Measurements from ENCODE around the gene PGBD4.
A peak's percentile ranks its signal among the peaks of the same experiment; 100 is the strongest.

Gene PGBD4

GRCh38 chr15:34101366-34102174, at the start of gene PGBD4, which contains the start of gene EMC7:
PGBD4 (plus strand) TSS chr15:34102083; CDS start chr15:34102532, 449 bp downstream.
EMC7 (minus strand) TSS chr15:34101862; CDS start chr15:34101839, 23 bp downstream.
- DNase-seq, result peak; percentile 99

DNA sequence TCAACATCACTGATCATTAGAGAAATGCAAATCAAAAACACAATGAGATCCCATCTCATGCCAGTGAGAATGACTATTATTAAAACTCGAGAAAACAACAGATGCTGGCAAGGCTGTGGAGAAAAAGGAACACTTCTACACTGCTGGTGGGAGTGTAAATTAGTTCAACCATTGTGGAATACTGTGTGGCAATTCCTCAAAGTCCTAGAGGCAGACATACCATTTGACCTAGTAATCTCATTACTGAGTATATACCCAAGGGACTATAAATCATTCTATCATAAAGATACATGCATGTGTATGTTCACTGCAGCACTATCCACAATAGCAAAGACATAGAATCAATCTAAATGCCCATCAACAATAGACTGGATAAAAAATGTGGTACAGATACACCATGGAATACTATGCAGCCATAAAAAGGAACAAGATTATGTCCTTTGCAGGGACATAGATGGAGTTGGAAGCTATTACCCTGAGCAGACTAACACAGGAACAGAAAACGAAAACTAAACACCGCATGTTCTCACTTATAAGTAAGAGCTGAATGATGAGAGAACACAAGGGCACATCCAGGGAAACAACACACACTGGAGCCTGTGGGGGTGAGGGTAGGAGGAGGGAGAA, 47.7 kb upstream of the PGBD4 start:
- no peak for DNase-seq

DNA sequence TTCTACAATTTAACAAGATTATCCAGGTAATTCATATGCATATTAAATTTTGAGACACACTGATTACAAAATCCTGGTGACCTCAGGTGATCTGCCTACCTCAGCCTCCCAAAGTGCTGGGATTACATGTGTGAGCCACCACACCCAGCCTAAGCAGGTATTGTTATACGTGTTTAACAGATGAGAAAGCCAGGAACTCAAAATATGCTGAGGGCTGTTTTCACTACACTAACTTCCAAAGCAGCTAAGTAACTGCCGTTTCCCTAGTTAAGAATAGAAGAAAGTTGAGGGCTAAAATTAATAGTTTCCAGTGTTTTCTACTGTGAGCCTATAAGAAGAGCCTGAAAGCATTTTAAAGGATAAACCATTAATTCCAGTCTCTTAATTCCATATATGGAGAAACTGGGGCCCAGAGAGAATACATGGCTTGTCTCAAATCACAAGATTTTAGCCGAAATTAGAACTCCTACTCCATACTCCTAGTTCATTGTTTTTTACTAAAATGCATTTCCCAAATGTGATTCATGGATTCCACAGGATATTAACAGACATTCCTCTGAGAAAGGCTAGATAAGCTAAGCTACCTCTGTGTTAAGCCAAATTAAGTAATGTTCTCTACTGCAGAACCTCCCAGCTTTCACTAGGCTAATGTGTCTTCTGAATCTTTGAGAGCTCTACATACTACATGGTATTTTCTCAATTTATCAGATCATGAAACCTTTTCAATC, 45.9 kb upstream of the PGBD4 start:
- DNase-seq, result no peak

GRCh38 chr15:34056911-34057310, 45.0 kb upstream of the PGBD4 start:
- DNase-seq, result no peak

GRCh38 chr15:34059476-34059875, 42.4 kb upstream of the PGBD4 start:
- no peak for DNase-seq

- no peak for DNase-seq
These were observed 41.9 kb upstream of the PGBD4 start for GRCh38 chr15:34059946-34060345.

- DNase-seq, result no peak
These were observed 37.4 kb upstream of the PGBD4 start for GRCh38 chr15:34064438-34064837.

- DNase-seq, result no peak
These were observed 36.6 kb upstream of the PGBD4 start for GRCh38 chr15:34065261-34065660.

- no peak for DNase-seq
These were observed 35.9 kb upstream of the PGBD4 start for GRCh38 chr15:34065941-34066340.

GRCh38 chr15:34070003-34070402, 31.9 kb upstream of the PGBD4 start:
- no peak for DNase-seq

DNA sequence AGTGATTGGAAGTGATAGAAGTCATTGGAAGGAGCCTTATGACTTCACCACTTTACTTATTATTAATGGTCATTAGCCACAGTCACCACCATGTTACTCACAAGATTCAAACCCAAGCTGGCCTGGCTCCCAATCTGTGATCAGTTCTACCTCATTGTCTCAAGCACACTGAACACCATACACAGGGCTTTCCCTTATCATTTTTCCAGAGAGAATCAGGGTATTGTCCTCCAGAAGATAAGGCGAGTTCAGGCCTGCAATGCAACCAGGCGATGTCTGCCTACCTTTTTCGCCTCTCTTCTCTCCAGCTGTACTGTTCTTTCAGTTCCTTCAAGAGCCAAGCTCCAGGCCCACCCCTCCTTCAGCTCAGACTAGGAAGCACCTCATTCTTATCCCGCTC, 25.1 kb upstream of the PGBD4 start:
- no peak for DNase-seq

DNA sequence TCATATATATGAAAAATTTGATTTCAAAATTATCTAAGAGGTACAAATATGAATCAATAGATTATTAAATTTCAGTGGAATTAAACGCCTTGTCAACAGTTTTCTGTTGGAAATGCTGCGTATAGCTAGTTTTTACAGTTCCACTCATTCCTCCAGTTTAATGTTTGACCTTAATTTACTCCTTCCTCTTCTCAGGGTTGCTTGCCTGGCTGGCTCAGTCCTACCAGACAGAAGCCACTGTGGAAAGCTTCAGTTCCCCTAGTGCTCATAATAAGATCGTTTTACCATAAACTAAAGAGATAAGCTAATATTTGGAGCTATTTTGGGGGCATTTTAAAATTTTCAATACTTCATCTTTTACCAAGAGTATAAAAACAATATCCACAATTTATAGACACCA, 23.0 kb upstream of the PGBD4 start:
- DNase-seq, result no peak

DNA sequence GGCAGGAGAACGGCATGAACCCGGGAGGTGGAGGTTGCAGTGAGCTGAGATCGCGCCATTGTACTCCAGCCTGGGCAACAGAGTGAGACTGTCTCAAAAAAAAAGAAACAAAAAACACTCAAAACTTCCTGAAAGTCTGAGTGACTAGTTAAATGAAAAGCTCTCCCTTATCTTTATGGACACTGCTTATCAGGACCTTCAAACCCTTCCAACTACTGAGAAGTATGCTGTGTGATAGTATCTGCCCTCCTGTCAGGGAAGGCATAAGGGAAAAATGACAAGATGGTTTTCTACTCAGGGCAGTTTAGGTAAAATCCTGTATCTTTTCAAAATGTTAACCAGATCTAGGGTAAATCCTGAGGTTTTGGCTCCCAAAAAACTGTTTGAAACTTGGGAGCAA, 22.0 kb upstream of the PGBD4 start:
- DNase-seq, result no peak

DNA sequence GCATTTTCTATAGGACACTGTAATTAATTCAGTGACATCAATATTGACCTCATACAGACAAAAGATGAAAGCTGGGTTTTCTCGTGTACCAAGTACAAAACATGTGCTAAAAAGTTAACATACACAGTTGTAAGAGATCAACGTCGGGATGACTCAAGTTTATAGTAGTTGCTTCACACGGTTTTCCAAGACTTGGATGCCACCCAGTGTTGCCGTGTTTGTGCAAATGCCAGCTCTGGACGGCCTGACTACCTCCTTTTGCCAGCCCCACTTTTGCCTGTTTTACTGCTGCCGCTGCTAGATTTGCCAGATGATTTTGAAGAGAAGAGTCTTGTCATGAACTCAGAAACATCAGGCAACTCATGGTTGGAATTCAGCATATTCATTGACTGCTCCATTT, 17.8 kb upstream of the PGBD4 start:
- DNase-seq, result no peak

DNA sequence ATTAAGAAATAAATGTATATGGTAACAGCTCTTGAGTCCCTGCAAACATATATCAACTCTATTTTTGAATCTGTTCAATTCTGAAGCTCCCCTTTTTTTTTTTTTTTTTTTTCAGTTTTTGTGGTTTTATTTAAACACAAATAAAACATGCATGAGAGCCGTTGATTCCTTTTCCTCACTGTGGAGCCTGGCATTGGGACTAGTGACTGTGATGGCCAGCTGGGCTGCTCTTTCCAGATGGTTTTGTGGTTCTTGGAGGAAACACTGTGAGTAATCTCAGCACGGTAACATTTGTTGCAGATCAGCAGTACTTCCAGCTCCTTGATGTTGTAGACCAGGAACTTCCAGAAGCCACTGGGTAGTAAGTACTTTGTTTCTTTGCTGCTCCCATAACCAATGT, 16.1 kb upstream of the PGBD4 start:
- DNase-seq, result no peak

- no peak for DNase-seq
These were observed 2.0 kb upstream of the PGBD4 start for GRCh38 chr15:34099914-34100313.

GRCh38 chr15:34102175-34102925, 467 bp downstream of the PGBD4 start:
- DNase-seq, result no peak

DNA sequence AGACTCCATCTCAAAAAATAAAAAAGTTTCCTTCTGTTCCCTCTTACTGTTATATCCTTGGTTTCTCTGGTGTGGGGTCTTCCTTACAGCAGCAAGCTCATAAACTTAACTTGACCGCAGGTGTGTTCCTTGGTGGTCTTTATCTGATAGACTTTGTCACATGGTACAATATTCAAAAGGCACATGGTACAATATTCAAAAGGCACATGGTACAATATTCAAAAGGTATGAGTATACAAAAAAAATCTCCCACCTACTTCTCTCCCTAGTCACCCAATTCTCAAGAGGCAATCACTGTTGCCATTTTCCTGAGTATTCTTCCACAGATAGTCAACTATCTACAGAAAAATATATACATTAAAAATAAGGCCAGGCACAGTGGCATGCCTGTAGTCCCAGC, 4.5 kb downstream of the PGBD4 start:
- no peak for DNase-seq

- no peak for DNase-seq
These were observed 5.4 kb downstream of the PGBD4 start for GRCh38 chr15:34107315-34107714.

DNA sequence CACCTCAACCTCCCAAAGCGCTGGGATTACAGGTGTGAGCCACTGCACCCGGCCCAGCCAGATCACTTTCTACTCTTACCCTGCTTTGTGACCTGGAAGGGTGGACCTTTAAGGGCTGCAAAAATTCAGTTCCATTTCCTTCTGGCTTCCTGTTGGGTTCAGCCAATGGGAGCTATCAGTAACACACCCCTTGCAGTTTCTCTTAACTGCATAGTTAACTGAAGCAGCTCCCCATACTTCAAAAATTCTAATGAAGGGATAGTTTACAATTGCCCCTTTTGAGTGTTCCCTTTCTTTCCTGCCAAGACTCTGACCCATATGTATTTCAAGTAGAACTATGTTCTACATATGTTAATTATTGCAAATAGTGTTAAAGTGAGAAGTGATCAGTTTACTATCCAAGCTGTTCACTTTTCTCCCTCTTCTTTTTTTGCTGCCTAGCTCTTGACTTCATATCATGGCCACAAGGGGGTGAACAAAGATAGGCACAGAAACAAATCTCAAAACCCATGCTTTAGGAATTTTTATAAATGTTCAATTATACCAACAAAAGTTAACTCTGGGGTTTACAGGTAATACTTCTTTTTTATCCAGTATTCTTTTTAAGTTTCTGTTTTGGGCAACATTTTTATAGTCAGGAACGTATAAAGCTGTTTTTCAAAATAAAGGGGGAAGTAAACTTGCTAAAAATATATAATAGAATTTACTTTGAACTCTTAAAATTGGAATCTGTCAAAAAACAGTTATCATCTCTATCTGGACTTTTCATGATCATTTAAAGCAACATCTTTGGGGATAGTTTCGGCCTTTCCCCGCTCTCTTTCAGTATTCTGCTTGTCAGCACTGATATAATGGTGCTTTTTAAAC, 8.1 kb downstream of the PGBD4 start:
- peak; percentile 53 for DNase-seq

GRCh38 chr15:34111488-34111887, 9.6 kb downstream of the PGBD4 start:
- no peak for DNase-seq

- no peak for DNase-seq
These were observed 12.3 kb downstream of the PGBD4 start for GRCh38 chr15:34114215-34114614.

All from suppressor macrophage treated with lipopolysaccharide for 4 hours (primary cell).